ENCODE results near the gene PHC3. TPM values are rescaled to one million over a fixed set of nuclear protein-coding genes. Genes with fewer than 3 reads are reported as not detected.

The PHC3 gene
- total and polyA plus RNA-seq, 9 donors = 11.0 to 19.2 (median 15.3) TPM

GRCh38 chr3:170059447-170059846 is 122.1 kb downstream of the PHC3 start:
- Histone ChIP-seq H3K27me3 (ENCODE audit: control insufficient read depth, insufficient read depth, low read length) (no peaks in the 10 kb centered on the region), H3K36me3 (ENCODE audit: control insufficient read depth, insufficient read depth, low read length) (no peaks in the 10 kb centered on the region), H3K9me3 (replicated peaks; ENCODE audit: control insufficient read depth, low read depth, low read length) (no peaks in the 10 kb centered on the region), H3K27ac (ENCODE audit: low read length) (no peak overlapping the region), H3K4me1 (ENCODE audit: control insufficient read depth, insufficient read depth, low read length) (no peaks in the 10 kb centered on the region), H3K4me3 (ENCODE audit: low read length) (no peak overlapping the region)
- WGBS (ENCODE audit: insufficient coverage) = no CpG with 5 or more reads among the region's 1 CpG
- DNase-seq = no peak

- H3K27me3 ChIP-seq (ENCODE audit: control insufficient read depth, insufficient read depth, low read length) = no peaks in the 10 kb centered on the region
- H3K4me1 ChIP-seq (ENCODE audit: control insufficient read depth, insufficient read depth, low read length) = no peaks in the 10 kb centered on the region
- 70% methylated on average over 2 of the region's 6 CpGs for WGBS (ENCODE audit: insufficient coverage)
- DNase-seq = no peak
- H3K4me3 ChIP-seq (ENCODE audit: low read length) = no peak overlapping the region
- no peak overlapping the region for H3K27ac ChIP-seq (ENCODE audit: low read length)
- no peaks in the 10 kb centered on the region for H3K9me3 ChIP-seq (replicated peaks; ENCODE audit: control insufficient read depth, low read depth, low read length)
- H3K36me3 ChIP-seq (ENCODE audit: control insufficient read depth, insufficient read depth, low read length) = no peaks in the 10 kb centered on the region
Measured at GRCh38 chr3:170058127-170058526, 123.4 kb downstream of the PHC3 start.

GRCh38 chr3:170057550-170057949 is 124.0 kb downstream of the PHC3 start:
- Histone ChIP-seq H3K9me3 (replicated peaks; ENCODE audit: control insufficient read depth, low read depth, low read length) (no peaks in the 10 kb centered on the region), H3K36me3 (ENCODE audit: control insufficient read depth, insufficient read depth, low read length) (no peaks in the 10 kb centered on the region), H3K27me3 (ENCODE audit: control insufficient read depth, insufficient read depth, low read length) (no peaks in the 10 kb centered on the region), H3K27ac (ENCODE audit: low read length) (no peak overlapping the region), H3K4me3 (ENCODE audit: low read length) (no peak overlapping the region), H3K4me1 (ENCODE audit: control insufficient read depth, insufficient read depth, low read length) (no peaks in the 10 kb centered on the region)
- no peak for DNase-seq
- 91% methylated on average over 2 of the region's 3 CpGs for WGBS (ENCODE audit: insufficient coverage)

- Histone ChIP-seq H3K4me1 (ENCODE audit: control insufficient read depth, insufficient read depth, low read length) (no peaks in the 10 kb centered on the region), H3K36me3 (ENCODE audit: control insufficient read depth, insufficient read depth, low read length) (no peaks in the 10 kb centered on the region), H3K4me3 (ENCODE audit: low read length) (no peak overlapping the region), H3K27me3 (ENCODE audit: control insufficient read depth, insufficient read depth, low read length) (no peaks in the 10 kb centered on the region), H3K27ac (ENCODE audit: low read length) (no peak overlapping the region), H3K9me3 (replicated peaks; ENCODE audit: control insufficient read depth, low read depth, low read length) (no peaks in the 10 kb centered on the region)
- 100% methylated on average over 2 of the region's 3 CpGs for WGBS (ENCODE audit: insufficient coverage)
- DNase-seq = no peak
Measured at GRCh38 chr3:170056710-170057454, 124.7 kb downstream of the PHC3 start.

- Histone ChIP-seq H3K27me3 (ENCODE audit: control insufficient read depth, insufficient read depth, low read length) (no peaks in the 10 kb centered on the region), H3K4me1 (ENCODE audit: control insufficient read depth, insufficient read depth, low read length) (no peaks in the 10 kb centered on the region), H3K36me3 (ENCODE audit: control insufficient read depth, insufficient read depth, low read length) (no peaks in the 10 kb centered on the region), H3K4me3 (ENCODE audit: low read length) (no peak overlapping the region), H3K27ac (ENCODE audit: low read length) (no peak overlapping the region), H3K9me3 (replicated peaks; ENCODE audit: control insufficient read depth, low read depth, low read length) (no peaks in the 10 kb centered on the region)
- no peak for DNase-seq
- WGBS (ENCODE audit: insufficient coverage) = 91% methylated on average over 3 of the region's 5 CpGs
Measured at GRCh38 chr3:170055209-170055608, 126.3 kb downstream of the PHC3 start.

GRCh38 chr3:170054204-170054603 is 127.3 kb downstream of the PHC3 start:
- Histone ChIP-seq H3K36me3 (ENCODE audit: control insufficient read depth, insufficient read depth, low read length) (no peaks in the 10 kb centered on the region), H3K9me3 (replicated peaks; ENCODE audit: control insufficient read depth, low read depth, low read length) (no peaks in the 10 kb centered on the region), H3K4me3 (ENCODE audit: low read length) (no peak overlapping the region), H3K27ac (ENCODE audit: low read length) (no peak overlapping the region), H3K27me3 (ENCODE audit: control insufficient read depth, insufficient read depth, low read length) (no peaks in the 10 kb centered on the region), H3K4me1 (ENCODE audit: control insufficient read depth, insufficient read depth, low read length) (peaks cover 5% of the 10 kb centered on the region)
- no CpG with 5 or more reads among the region's 1 CpG for WGBS (ENCODE audit: insufficient coverage)
- no peak for DNase-seq

GRCh38 chr3:170052398-170052797 is 129.1 kb downstream of the PHC3 start:
- DNase-seq = no peak

GRCh38 chr3:170050753-170051152 is 130.8 kb downstream of the PHC3 start:
- H3K27me3 ChIP-seq (ENCODE audit: control insufficient read depth, insufficient read depth, low read length) = no peaks in the 10 kb centered on the region
- no peak for DNase-seq
- no peaks in the 10 kb centered on the region for H3K9me3 ChIP-seq (replicated peaks; ENCODE audit: control insufficient read depth, low read depth, low read length)
- no peak overlapping the region for H3K27ac ChIP-seq (ENCODE audit: low read length)
- no peaks in the 10 kb centered on the region for H3K36me3 ChIP-seq (ENCODE audit: control insufficient read depth, insufficient read depth, low read length)
- no CpG with 5 or more reads among the region's 4 CpGs for WGBS (ENCODE audit: insufficient coverage)
- H3K4me1 ChIP-seq (ENCODE audit: control insufficient read depth, insufficient read depth, low read length) = peaks cover 5% of the 10 kb centered on the region
- H3K4me3 ChIP-seq (ENCODE audit: low read length) = no peak overlapping the region

More at GRCh38 chr3:170052398-170052797, 129.1 kb downstream of the PHC3 start:
- H3K27me3 ChIP-seq (ENCODE audit: control insufficient read depth, insufficient read depth, low read length) = no peaks in the 10 kb centered on the region
- H3K27ac ChIP-seq (ENCODE audit: low read length) = no peak overlapping the region
- H3K36me3 ChIP-seq (ENCODE audit: control insufficient read depth, insufficient read depth, low read length) = no peaks in the 10 kb centered on the region
- H3K9me3 ChIP-seq (replicated peaks; ENCODE audit: control insufficient read depth, low read depth, low read length) = no peaks in the 10 kb centered on the region
- H3K4me3 ChIP-seq (ENCODE audit: low read length) = no peak overlapping the region
- peaks cover 5% of the 10 kb centered on the region for H3K4me1 ChIP-seq (ENCODE audit: control insufficient read depth, insufficient read depth, low read length)

GRCh38 chr3:170049146-170050000 is 132.2 kb downstream of the PHC3 start:
- no peak for DNase-seq
- H3K27me3 ChIP-seq (ENCODE audit: control insufficient read depth, insufficient read depth, low read length) = no peaks in the 10 kb centered on the region
- no peak overlapping the region for H3K27ac ChIP-seq (ENCODE audit: low read length)
- H3K4me3 ChIP-seq (ENCODE audit: low read length) = no peak overlapping the region
- H3K36me3 ChIP-seq (ENCODE audit: control insufficient read depth, insufficient read depth, low read length) = no peaks in the 10 kb centered on the region
- peaks cover 5% of the 10 kb centered on the region for H3K4me1 ChIP-seq (ENCODE audit: control insufficient read depth, insufficient read depth, low read length)
- 34% methylated on average over 5 of the region's 10 CpGs for WGBS (ENCODE audit: insufficient coverage)
- no peaks in the 10 kb centered on the region for H3K9me3 ChIP-seq (replicated peaks; ENCODE audit: control insufficient read depth, low read depth, low read length)

- no peak for DNase-seq
- H3K36me3 ChIP-seq (ENCODE audit: control insufficient read depth, insufficient read depth, low read length) = no peaks in the 10 kb centered on the region
- WGBS (ENCODE audit: insufficient coverage) = 100% methylated on average over 1 of the region's 3 CpGs
- H3K4me1 ChIP-seq (ENCODE audit: control insufficient read depth, insufficient read depth, low read length) = peaks cover 7% of the 10 kb centered on the region
- no peak overlapping the region for H3K4me3 ChIP-seq (ENCODE audit: low read length)
- no peaks in the 10 kb centered on the region for H3K9me3 ChIP-seq (replicated peaks; ENCODE audit: control insufficient read depth, low read depth, low read length)
- H3K27me3 ChIP-seq (ENCODE audit: control insufficient read depth, insufficient read depth, low read length) = no peaks in the 10 kb centered on the region
- no peak overlapping the region for H3K27ac ChIP-seq (ENCODE audit: low read length)
Measured at GRCh38 chr3:170047133-170047404, 134.5 kb downstream of the PHC3 start.

Measured in muscle of leg (tissue), 11 donors.